Vagina (tissue), 2 donors: ENCODE results near the gene ZNF316.

ENCODE experiments used
- POLR2A ChIP-seq, 2 donors: fragments of 450-650 bp; IDR thresholded peaks; one replicate each; pipeline ENCODE4 v1.6.1; 2017; ENCODE audit warnings: antibody characterized with exemption in 2 of 2, mild to moderate bottlenecking in 2 of 2, moderate library complexity in 2 of 2
- POLR2AphosphoS5 ChIP-seq, 2 donors: sonication (generic); formaldehyde crosslinking; IDR thresholded peaks; one replicate each; pipeline ENCODE4 v1.9.0; 2017; ENCODE audit warnings: antibody characterized with exemption in 2 of 2, mild to moderate bottlenecking in 2 of 2, low read depth in 1 of 2; ENCODE audit not compliant: insufficient read depth in 1 of 2
- TF ChIP-seq, protein P1 (sequence below), 3 experiments: fragments of 450-650 bp in 2 of 3; fragments of 200-600 bp in 1 of 3; sonication (generic) in 1 of 3; IDR thresholded peaks; one replicate each; pipeline ENCODE4 v1.5.1; 2017 to 2019; ENCODE audit warnings: antibody characterized with exemption in 3 of 3, mild to moderate bottlenecking in 2 of 3, moderate library complexity in 2 of 3

DNA sequence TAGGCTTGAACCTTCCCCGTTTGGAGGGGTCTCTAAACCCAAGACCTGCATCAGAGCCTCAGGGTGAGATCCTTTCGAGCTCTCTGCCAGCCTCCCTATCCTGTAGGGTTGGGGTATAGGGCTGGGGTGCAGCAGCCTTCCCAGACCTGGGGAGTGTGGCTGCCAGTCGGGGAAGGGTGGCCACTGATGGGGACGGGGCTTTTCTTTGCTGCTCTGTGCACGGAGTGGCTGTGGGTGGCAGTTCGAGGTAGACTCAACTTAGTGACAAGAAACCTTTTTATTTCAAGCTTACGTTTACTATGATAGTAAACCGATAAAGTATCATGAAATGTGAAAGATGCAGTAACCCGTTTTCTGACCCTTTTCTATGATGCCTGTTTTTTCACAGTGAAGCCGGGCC lies 13.0 kb downstream of the ZNF316 start:
- TF ChIP-seq, protein P1, sequence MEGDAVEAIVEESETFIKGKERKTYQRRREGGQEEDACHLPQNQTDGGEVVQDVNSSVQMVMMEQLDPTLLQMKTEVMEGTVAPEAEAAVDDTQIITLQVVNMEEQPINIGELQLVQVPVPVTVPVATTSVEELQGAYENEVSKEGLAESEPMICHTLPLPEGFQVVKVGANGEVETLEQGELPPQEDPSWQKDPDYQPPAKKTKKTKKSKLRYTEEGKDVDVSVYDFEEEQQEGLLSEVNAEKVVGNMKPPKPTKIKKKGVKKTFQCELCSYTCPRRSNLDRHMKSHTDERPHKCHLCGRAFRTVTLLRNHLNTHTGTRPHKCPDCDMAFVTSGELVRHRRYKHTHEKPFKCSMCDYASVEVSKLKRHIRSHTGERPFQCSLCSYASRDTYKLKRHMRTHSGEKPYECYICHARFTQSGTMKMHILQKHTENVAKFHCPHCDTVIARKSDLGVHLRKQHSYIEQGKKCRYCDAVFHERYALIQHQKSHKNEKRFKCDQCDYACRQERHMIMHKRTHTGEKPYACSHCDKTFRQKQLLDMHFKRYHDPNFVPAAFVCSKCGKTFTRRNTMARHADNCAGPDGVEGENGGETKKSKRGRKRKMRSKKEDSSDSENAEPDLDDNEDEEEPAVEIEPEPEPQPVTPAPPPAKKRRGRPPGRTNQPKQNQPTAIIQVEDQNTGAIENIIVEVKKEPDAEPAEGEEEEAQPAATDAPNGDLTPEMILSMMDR (IDR thresholded peaks at IDR 0.05), result no peak
- no peak for TF ChIP-seq POLR2A (IDR thresholded peaks at IDR 0.05)
- TF ChIP-seq POLR2AphosphoS5 (IDR thresholded peaks at IDR 0.05; ENCODE audit: insufficient read depth in 1 of 2, low read depth in 1 of 2), result no peak
